Activated naive CD8-positive, alpha-beta T cell treated with anti-CD3 and anti-CD28 coated beads, Interleukin-2, amount 50 U/mL, for 24 hours (primary cell): Measurements from ENCODE around the gene CLDN9.
A peak's percentile ranks its signal among the peaks of the same experiment; 100 is the strongest.

Source experiments
- ATAC-seq: fragments of 150-1000 bp; cut with Tn5 transposase; one replicate; pipeline ENCODE4 v1.10.0; 2021
- DNase-seq: peaks from one replicate; pipeline ENCODE4 v3.0.0; 2021
- H3K27ac Mint-ChIP-seq: one replicate; pipeline ENCODE4 v1.8.0; 2021; ENCODE audit warnings: mild to moderate bottlenecking, mixed read lengths
- H3K27me3 Mint-ChIP-seq: one replicate; pipeline ENCODE4 v1.8.0; 2021; ENCODE audit warnings: mixed read lengths
- H3K36me3 Mint-ChIP-seq: one replicate; pipeline ENCODE4 v1.8.0; 2021; ENCODE audit warnings: low read depth, mixed read lengths
- H3K4me1 Mint-ChIP-seq: one replicate; pipeline ENCODE4 v1.8.0; 2021; ENCODE audit warnings: mixed read lengths
- H3K4me3 Mint-ChIP-seq: one replicate; pipeline ENCODE4 v1.8.0; 2021; ENCODE audit warnings: mild to moderate bottlenecking, moderate library complexity, mixed read lengths
- H3K9me3 Mint-ChIP-seq: one replicate; pipeline ENCODE4 v1.8.0; 2021; ENCODE audit warnings: mixed read lengths

Gene CLDN9

DNA sequence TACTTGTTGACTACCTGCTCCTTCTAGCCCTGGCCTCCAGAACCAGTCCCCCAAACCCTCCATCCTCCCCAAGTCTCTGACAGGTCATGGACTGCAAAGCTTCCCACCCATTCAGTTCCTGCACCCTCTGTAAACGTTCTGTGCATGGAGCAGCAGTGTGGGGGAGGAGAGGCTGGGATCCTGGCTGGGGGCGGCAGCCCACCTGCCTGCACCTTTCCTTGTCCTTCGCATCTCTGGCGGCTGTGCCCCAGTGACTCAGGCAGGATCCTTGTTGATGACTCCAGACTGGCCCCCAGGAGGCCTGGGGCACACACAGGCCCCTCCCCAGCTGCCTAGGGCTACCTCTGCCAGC is 30.8 kb upstream of the CLDN9 start:
- Mint-ChIP-seq H3K36me3 (peaks cover 13% of the 10 kb centered on the region), H3K27me3 (no peaks in the 10 kb centered on the region), H3K27ac (peak overlapping the region; percentile 80), H3K9me3 (no peaks in the 10 kb centered on the region), H3K4me1 (peaks cover 18% of the 10 kb centered on the region), H3K4me3 (peak overlapping the region; percentile 74)
- ATAC-seq (no peak), DNase-seq (no peak)

DNA sequence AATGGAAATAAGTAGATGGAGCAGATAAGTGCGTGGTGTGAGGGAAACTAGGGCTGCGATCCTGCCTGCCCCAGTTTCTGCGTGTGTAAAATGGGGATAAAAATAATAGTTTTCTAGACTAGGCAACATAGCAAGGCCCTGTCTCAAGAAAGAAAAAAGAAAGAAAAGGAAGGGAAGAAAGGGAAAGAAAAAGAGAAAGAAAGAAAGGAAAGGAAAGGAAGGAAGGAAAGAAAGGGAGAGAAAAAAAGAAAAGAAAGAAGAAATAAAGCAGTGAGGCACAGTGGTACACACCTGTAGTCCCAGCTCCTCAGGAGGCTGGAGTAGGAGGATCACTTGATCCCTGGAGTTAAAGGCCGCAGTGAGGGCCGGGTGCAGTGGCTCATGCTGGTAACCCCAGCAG is 30.3 kb upstream of the CLDN9 start:
- peaks cover 11% of the 10 kb centered on the region for H3K36me3 Mint-ChIP-seq
- ATAC-seq (no peak), DNase-seq (no peak)
- H3K27ac Mint-ChIP-seq, result peak overlapping the region; percentile 9
- no peaks in the 10 kb centered on the region for H3K9me3 Mint-ChIP-seq
- H3K27me3 Mint-ChIP-seq, result no peaks in the 10 kb centered on the region
- peaks cover 18% of the 10 kb centered on the region for H3K4me1 Mint-ChIP-seq
- H3K4me3 Mint-ChIP-seq, result no peak overlapping the region

DNA sequence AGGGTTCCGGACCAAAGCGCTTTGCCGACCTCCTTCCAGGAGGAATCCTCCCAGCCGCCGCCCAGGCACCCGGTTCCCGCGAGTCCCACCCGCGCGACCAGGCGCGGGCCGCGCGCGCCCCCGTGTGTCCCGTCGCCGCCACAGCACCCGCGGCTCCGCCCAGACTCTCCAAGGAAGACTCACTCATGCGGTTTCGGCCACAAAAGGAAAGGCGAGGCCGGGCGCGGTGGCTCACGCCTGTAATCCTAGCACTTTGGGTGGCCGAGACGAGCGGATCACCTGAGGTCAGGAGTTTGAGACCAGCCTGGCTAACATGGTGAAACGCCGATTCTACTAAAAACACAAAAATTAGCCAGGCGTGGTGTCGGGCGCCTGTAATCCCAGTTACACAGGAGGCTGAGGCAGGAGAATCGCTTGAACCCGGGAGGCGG is 29.0 kb upstream of the CLDN9 start:
- no peaks in the 10 kb centered on the region for H3K27me3 Mint-ChIP-seq
- H3K27ac Mint-ChIP-seq, result no peak overlapping the region
- H3K4me3 Mint-ChIP-seq, result peak overlapping the region; percentile 21
- peaks cover 4% of the 10 kb centered on the region for H3K36me3 Mint-ChIP-seq
- peaks cover 18% of the 10 kb centered on the region for H3K4me1 Mint-ChIP-seq
- DNase-seq (peak; percentile 84), ATAC-seq (peak; percentile 58)
- no peaks in the 10 kb centered on the region for H3K9me3 Mint-ChIP-seq

- Mint-ChIP-seq H3K27me3 (no peaks in the 10 kb centered on the region), H3K4me1 (peaks cover 16% of the 10 kb centered on the region), H3K36me3 (no peaks in the 10 kb centered on the region), H3K4me3 (no peak overlapping the region), H3K9me3 (no peaks in the 10 kb centered on the region), H3K27ac (no peak overlapping the region)
- no peak for DNase-seq
- no peak for ATAC-seq
Observed at GRCh38 chr16:2985462-2985861, 27.3 kb upstream of the CLDN9 start.

GRCh38 chr16:2985893-2986355 is 26.8 kb upstream of the CLDN9 start:
- DNase-seq (no peak), ATAC-seq (no peak)
- Mint-ChIP-seq H3K27ac (no peak overlapping the region), H3K9me3 (no peaks in the 10 kb centered on the region), H3K4me1 (peaks cover 14% of the 10 kb centered on the region), H3K27me3 (no peaks in the 10 kb centered on the region), H3K36me3 (no peaks in the 10 kb centered on the region), H3K4me3 (no peak overlapping the region)

DNA sequence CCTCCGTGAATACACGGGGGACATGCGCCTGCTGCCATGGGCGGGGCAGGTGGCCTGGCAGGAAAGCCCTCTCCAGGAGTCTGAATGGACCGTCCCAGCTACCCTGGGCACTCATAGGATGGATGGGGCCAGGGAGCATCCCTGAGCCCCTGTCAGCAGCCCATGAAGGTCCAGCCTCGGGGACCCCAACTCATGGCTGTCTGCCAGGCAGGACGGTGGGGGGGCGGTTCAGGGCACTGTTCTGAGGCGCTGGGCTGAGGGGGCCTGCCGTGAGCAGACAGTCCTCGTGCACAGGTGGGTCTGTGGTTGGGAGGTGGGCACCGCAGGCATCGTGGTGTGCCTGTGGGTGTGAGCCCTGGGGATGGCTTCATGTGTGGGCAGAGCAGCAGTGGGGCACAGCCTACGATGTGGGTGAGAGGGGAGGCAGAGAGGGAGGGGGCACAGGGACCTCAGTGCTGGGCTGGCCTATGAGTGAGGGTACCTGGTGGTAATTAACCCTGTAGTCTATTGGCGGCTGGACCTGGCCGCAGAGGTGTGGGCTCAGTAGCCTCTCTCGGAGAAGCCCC is 26.0 kb upstream of the CLDN9 start:
- DNase-seq (no peak), ATAC-seq (no peak)
- Mint-ChIP-seq H3K27me3 (no peaks in the 10 kb centered on the region), H3K9me3 (no peaks in the 10 kb centered on the region), H3K4me1 (peaks cover 8% of the 10 kb centered on the region), H3K27ac (no peak overlapping the region), H3K4me3 (no peak overlapping the region), H3K36me3 (no peaks in the 10 kb centered on the region)

DNA sequence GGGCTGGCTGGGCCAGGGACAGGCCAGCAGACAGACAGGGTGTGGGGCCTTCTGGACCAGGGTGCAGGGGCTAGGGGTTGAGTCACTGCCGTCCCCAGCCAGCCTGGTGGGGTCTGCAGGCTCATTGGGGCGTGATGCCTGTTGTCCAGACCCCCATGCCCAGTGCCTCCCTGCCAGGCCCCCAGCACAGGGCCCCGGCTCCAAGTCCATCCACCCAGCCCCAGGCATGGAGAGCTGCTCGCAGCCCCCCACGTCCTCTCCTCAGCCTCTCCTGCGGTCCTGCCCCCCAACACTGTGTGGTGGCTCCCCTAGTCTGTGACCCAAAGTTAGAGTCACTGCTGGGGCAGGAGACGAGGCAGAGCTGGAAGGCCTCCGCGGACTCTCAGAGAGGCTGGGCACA is 25.4 kb upstream of the CLDN9 start:
- Mint-ChIP-seq H3K27me3 (no peaks in the 10 kb centered on the region), H3K4me3 (no peak overlapping the region), H3K4me1 (peaks cover 6% of the 10 kb centered on the region), H3K9me3 (no peaks in the 10 kb centered on the region), H3K36me3 (no peaks in the 10 kb centered on the region), H3K27ac (no peak overlapping the region)
- no peak for ATAC-seq
- no peak for DNase-seq

GRCh38 chr16:2987833-2988232 is 24.9 kb upstream of the CLDN9 start:
- DNase-seq, result no peak
- no peaks in the 10 kb centered on the region for H3K9me3 Mint-ChIP-seq
- H3K4me1 Mint-ChIP-seq, result peaks cover 5% of the 10 kb centered on the region
- H3K27me3 Mint-ChIP-seq, result no peaks in the 10 kb centered on the region
- H3K4me3 Mint-ChIP-seq, result no peak overlapping the region
- no peak for ATAC-seq
- no peak overlapping the region for H3K27ac Mint-ChIP-seq
- H3K36me3 Mint-ChIP-seq, result no peaks in the 10 kb centered on the region

- H3K9me3 Mint-ChIP-seq, result no peaks in the 10 kb centered on the region
- no peaks in the 10 kb centered on the region for H3K36me3 Mint-ChIP-seq
- H3K4me3 Mint-ChIP-seq, result no peak overlapping the region
- ATAC-seq, result no peak
- H3K4me1 Mint-ChIP-seq, result peaks cover 3% of the 10 kb centered on the region
- no peaks in the 10 kb centered on the region for H3K27me3 Mint-ChIP-seq
- H3K27ac Mint-ChIP-seq, result no peak overlapping the region
- no peak for DNase-seq
Observed at GRCh38 chr16:2988590-2989099, 24.1 kb upstream of the CLDN9 start.

DNA sequence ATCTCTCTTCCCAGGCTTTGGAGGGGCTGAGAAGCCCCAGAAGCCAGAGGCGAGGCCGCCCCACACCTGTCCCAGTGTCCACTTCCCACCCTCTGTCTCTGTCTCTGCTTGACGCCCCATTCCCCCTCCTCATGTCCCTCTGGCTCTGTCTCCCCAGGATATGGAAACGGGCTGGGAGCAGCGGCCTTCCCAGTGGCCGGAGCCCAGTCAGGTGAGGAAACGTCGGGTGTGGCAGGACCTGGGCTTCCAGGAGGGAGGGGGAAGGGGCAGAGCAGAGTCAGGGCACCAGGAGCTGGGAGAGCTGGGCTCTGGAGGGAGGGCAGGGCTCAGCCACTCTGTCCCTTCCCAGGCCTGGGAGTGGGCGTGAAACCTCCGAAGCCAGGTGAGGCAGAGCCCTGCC is 21.8 kb upstream of the CLDN9 start:
- ATAC-seq (no peak), DNase-seq (no peak)
- Mint-ChIP-seq H3K36me3 (no peaks in the 10 kb centered on the region), H3K27ac (no peak overlapping the region), H3K4me1 (no peaks in the 10 kb centered on the region), H3K27me3 (no peaks in the 10 kb centered on the region), H3K9me3 (no peaks in the 10 kb centered on the region), H3K4me3 (no peak overlapping the region)

DNA sequence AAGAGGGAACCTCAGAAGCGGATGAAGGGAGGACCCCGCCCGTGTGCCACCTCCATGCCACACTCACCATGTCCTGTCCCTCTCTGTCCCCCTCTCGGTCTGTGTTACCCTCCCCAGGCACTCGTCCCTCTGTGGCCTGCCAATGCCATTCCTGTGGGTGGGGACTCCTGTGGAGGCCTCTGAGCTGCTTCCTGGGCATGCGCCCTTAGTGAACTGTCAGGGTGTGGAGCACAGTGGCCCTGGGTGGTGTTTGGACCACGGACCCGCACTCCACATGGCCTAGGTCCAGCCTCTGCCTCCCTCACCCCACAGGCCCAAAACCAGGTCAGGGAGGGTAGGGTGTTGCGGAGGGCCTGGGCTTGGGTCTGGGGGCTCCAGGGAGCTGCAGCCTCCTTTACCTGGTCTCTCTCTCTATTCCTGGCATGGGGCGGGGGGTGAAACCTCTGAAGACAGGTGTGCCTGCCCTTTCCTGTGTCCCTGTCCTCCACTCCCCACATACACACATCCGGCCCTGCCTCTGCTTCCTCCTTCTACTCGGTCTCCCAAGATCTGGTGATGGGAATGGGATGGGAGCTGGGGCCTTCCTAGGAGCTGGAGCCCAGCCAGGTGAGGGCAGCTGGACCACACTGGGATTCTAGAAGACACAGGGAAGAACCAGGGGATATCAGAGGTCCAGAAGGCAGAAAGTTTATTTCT is 21.0 kb upstream of the CLDN9 start:
- DNase-seq, result no peak
- no peak overlapping the region for H3K27ac Mint-ChIP-seq
- H3K36me3 Mint-ChIP-seq, result no peaks in the 10 kb centered on the region
- H3K4me1 Mint-ChIP-seq, result no peaks in the 10 kb centered on the region
- no peaks in the 10 kb centered on the region for H3K27me3 Mint-ChIP-seq
- no peak overlapping the region for H3K4me3 Mint-ChIP-seq
- H3K9me3 Mint-ChIP-seq, result no peaks in the 10 kb centered on the region
- ATAC-seq, result no peak

GRCh38 chr16:2992383-2993081 is 20.2 kb upstream of the CLDN9 start:
- DNase-seq (no peak), ATAC-seq (no peak)
- no peaks in the 10 kb centered on the region for H3K27me3 Mint-ChIP-seq
- H3K4me1 Mint-ChIP-seq, result no peaks in the 10 kb centered on the region
- H3K9me3 Mint-ChIP-seq, result no peaks in the 10 kb centered on the region
- H3K4me3 Mint-ChIP-seq, result no peak overlapping the region
- H3K27ac Mint-ChIP-seq, result no peak overlapping the region
- H3K36me3 Mint-ChIP-seq, result no peaks in the 10 kb centered on the region

DNA sequence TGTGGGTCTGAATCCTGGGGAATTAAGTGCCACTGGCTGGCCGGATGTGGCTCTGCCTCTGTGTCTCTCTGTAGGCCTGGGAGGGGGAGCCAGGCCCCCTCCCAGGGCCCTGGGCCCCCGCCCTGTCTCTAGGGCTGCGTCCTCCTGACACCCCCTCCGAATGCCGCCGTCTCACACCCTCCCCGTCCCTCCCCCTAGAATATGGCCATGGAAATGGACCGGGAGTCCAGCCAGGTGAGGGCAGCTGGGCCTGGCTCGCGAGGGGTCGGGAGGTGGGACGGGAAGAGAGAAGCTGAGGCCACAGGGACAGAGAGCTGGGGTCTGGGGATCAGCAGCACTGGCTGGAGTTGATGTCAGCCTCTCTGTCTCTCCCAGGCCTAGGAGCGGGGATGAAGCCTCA is 16.4 kb upstream of the CLDN9 start:
- Mint-ChIP-seq H3K36me3 (no peaks in the 10 kb centered on the region), H3K27ac (no peak overlapping the region), H3K4me1 (no peaks in the 10 kb centered on the region), H3K4me3 (no peak overlapping the region), H3K9me3 (no peaks in the 10 kb centered on the region), H3K27me3 (peaks cover 4% of the 10 kb centered on the region)
- ATAC-seq (no peak), DNase-seq (no peak)

GRCh38 chr16:2999929-3000328 is 12.8 kb upstream of the CLDN9 start:
- ATAC-seq (no peak), DNase-seq (no peak)
- H3K27me3 Mint-ChIP-seq, result peaks cover 7% of the 10 kb centered on the region
- no peaks in the 10 kb centered on the region for H3K9me3 Mint-ChIP-seq
- H3K27ac Mint-ChIP-seq, result no peak overlapping the region
- peaks cover 5% of the 10 kb centered on the region for H3K4me1 Mint-ChIP-seq
- no peaks in the 10 kb centered on the region for H3K36me3 Mint-ChIP-seq
- no peak overlapping the region for H3K4me3 Mint-ChIP-seq

GRCh38 chr16:3000540-3000939 is 12.2 kb upstream of the CLDN9 start:
- Mint-ChIP-seq H3K27me3 (peaks cover 9% of the 10 kb centered on the region), H3K36me3 (no peaks in the 10 kb centered on the region), H3K27ac (no peak overlapping the region), H3K9me3 (no peaks in the 10 kb centered on the region), H3K4me1 (peaks cover 6% of the 10 kb centered on the region), H3K4me3 (no peak overlapping the region)
- DNase-seq (no peak), ATAC-seq (no peak)
